ENCODE data around the gene XRCC5.

- TF ChIP-seq POLR2AphosphoS5 (IDR thresholded peaks at IDR 0.05; ENCODE audit: borderline replicate concordance, low read depth, low read length) (no peak), EZH2 (IDR thresholded peaks at IDR 0.05) (no peak)
These were observed 26.9 kb upstream of the XRCC5 start for GRCh38 chr2:216082117-216082711.
